Measurements from ENCODE around the gene DERA.

GRCh38 chr12:15918066-15918465 lies 6.9 kb downstream of the DERA start:
- TF ChIP-seq ZNF274 (IDR thresholded peaks at IDR 0.05; ENCODE audit: borderline replicate concordance, low read depth, low read length) (no peak), CTCF (IDR thresholded peaks at IDR 0.05 in 2 of 3, conservative IDR thresholded peaks at IDR 0.05 in 1 of 3; ENCODE audit: insufficient read depth in 2 of 3, low read depth in 1 of 3, low read length in 3 of 3) (no peak), USF1 (CRISPR knock-in tag; IDR thresholded peaks at IDR 0.05) (no peak), CEBPZ (IDR thresholded peaks at IDR 0.05; ENCODE audit: borderline replicate concordance, low read depth, low read length) (no peak), USF2 (CRISPR knock-in tag; IDR thresholded peaks at IDR 0.05) (no peak), STAT6 (CRISPR knock-in tag; IDR thresholded peaks at IDR 0.05) (no peak), KDM1A (IDR thresholded peaks at IDR 0.05) (no peak), EZH2 (IDR thresholded peaks at IDR 0.05; ENCODE audit: borderline replicate concordance, low read depth, low read length) (no peak), SP2 (IDR thresholded peaks at IDR 0.05; ENCODE audit: extremely low read depth, low read depth, low read length, poor library complexity, severe bottlenecking) (no peak), ATF6 (CRISPR knock-in tag; IDR thresholded peaks at IDR 0.05) (no peak), KLF16 (IDR thresholded peaks at IDR 0.05) (no peak), BRCA1 (IDR thresholded peaks at IDR 0.05) (no peak), BRCA1 (CRISPR knock-in tag; IDR thresholded peaks at IDR 0.05) (no peak)

Data from K562 (cell line).